Measurements from ENCODE around the gene ABCC10. TPM values are rescaled to one million over a fixed set of nuclear protein-coding genes. Genes with fewer than 3 reads are reported as not detected.

The ABCC10 gene, protein sequence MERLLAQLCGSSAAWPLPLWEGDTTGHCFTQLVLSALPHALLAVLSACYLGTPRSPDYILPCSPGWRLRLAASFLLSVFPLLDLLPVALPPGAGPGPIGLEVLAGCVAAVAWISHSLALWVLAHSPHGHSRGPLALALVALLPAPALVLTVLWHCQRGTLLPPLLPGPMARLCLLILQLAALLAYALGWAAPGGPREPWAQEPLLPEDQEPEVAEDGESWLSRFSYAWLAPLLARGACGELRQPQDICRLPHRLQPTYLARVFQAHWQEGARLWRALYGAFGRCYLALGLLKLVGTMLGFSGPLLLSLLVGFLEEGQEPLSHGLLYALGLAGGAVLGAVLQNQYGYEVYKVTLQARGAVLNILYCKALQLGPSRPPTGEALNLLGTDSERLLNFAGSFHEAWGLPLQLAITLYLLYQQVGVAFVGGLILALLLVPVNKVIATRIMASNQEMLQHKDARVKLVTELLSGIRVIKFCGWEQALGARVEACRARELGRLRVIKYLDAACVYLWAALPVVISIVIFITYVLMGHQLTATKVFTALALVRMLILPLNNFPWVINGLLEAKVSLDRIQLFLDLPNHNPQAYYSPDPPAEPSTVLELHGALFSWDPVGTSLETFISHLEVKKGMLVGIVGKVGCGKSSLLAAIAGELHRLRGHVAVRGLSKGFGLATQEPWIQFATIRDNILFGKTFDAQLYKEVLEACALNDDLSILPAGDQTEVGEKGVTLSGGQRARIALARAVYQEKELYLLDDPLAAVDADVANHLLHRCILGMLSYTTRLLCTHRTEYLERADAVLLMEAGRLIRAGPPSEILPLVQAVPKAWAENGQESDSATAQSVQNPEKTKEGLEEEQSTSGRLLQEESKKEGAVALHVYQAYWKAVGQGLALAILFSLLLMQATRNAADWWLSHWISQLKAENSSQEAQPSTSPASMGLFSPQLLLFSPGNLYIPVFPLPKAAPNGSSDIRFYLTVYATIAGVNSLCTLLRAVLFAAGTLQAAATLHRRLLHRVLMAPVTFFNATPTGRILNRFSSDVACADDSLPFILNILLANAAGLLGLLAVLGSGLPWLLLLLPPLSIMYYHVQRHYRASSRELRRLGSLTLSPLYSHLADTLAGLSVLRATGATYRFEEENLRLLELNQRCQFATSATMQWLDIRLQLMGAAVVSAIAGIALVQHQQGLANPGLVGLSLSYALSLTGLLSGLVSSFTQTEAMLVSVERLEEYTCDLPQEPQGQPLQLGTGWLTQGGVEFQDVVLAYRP (N-terminal part only)
- 30.2 TPM for total RNA-seq
- 12.0 TPM for polyA plus RNA-seq (ENCODE audit: insufficient read depth, low read depth, low replicate concordance)
- long read RNA-seq, donor 1 = 0 reads
- long read RNA-seq, donor 2 = 0 reads
- long read RNA-seq, donor 3 = 0 reads
- long read RNA-seq, donor 4 = 0 reads
- long read RNA-seq, donor 5 = 0 reads
- long read RNA-seq, donor 6, partial matches to known transcripts = 5 of 5 reads
- long read RNA-seq, donor 6, other reads (novel, unspliced or antisense) = 0 of 5 reads
- long read RNA-seq, donor 7, partial matches to known transcripts = 10 of 15 reads
- long read RNA-seq, donor 7, other reads (novel, unspliced or antisense) = 5 of 15 reads
- long read RNA-seq, donor 8 = 0 reads
- long read RNA-seq, donor 9 = 0 reads
- long read RNA-seq, donor 10 = 0 reads

DNA sequence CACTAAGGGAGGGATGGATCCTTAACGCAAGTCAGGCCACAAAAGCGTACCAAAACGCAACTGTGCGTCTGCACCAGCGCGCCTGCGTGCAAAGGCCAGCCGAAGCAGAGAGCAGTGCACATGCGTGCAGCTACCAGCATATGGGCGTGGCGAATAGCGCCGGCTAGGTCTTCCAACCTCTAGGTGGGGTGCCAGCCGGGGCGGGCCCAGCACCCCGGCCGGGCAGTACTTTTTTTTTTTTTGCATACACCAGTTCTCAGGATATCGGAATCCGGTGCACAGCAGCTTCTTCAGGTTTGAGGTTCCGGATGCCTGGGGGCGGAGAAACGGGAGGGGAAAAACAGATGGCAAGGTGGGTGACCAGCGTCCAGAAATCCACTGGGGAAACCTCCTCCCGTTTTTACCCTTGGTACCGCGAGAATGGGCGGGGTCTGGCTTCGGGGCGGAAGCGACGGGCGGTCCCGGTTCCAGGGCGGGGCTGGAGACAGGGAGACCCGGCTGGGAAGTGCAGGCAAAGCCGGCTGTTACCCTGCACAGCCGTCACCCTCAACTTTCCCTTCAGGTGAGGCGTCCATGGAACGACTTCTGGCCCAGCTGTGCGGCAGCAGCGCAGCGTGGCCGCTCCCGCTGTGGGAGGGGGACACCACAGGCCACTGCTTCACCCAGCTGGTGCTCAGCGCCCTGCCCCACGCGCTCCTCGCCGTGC is at the start of gene ABCC10:
ABCC10 (plus strand) TSS at position 136 of the 706 bp plus-strand sequence; CDS start at position 574, 438 bp downstream.
- TF ChIP-seq, protein P1, sequence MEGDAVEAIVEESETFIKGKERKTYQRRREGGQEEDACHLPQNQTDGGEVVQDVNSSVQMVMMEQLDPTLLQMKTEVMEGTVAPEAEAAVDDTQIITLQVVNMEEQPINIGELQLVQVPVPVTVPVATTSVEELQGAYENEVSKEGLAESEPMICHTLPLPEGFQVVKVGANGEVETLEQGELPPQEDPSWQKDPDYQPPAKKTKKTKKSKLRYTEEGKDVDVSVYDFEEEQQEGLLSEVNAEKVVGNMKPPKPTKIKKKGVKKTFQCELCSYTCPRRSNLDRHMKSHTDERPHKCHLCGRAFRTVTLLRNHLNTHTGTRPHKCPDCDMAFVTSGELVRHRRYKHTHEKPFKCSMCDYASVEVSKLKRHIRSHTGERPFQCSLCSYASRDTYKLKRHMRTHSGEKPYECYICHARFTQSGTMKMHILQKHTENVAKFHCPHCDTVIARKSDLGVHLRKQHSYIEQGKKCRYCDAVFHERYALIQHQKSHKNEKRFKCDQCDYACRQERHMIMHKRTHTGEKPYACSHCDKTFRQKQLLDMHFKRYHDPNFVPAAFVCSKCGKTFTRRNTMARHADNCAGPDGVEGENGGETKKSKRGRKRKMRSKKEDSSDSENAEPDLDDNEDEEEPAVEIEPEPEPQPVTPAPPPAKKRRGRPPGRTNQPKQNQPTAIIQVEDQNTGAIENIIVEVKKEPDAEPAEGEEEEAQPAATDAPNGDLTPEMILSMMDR (IDR thresholded peaks at IDR 0.05; ENCODE audit: borderline replicate concordance, extremely low read depth, insufficient read depth) = peak; percentile 16
- intact Hi-C loops (cut with DNase I) = no loop called here
- Histone ChIP-seq H3K9me3 (ENCODE audit: control insufficient read depth in 2 of 3, insufficient read depth in 1 of 3, low read length in 3 of 3) (no peaks in the 10 kb centered on the region), H3K27ac (ENCODE audit: low read depth in 2 of 2, low read length in 2 of 2) (peak within 1 kb of the TSS; percentile 80 to 84), H3K27me3 (ENCODE audit: control insufficient read depth, insufficient read depth, low read length) (no peaks in the 10 kb centered on the region), H3K9ac (ENCODE audit: low read length in 3 of 3) (peak within 1 kb of the TSS; percentile 54 to 94 (median 63)), H3K36me3 (ENCODE audit: control insufficient read depth in 2 of 3, insufficient read depth in 3 of 3, low read length in 3 of 3) (peaks cover 0 to 2% (median 0%) of the 10 kb centered on the region in 3 donors), H3K4me3 (ENCODE audit: low read length in 3 of 3) (peak within 1 kb of the TSS; percentile 92 to 98 (median 92)), H3K4me1 (ENCODE audit: control insufficient read depth in 2 of 3, insufficient read depth in 2 of 3, low read depth in 1 of 3, low read length in 3 of 3) (peaks cover 4 to 10% (median 5%) of the 10 kb centered on the region in 3 donors)
- DNase-seq (peak; percentile 96 to 98 (median 97)), FAIRE-seq (no peak)

DNA sequence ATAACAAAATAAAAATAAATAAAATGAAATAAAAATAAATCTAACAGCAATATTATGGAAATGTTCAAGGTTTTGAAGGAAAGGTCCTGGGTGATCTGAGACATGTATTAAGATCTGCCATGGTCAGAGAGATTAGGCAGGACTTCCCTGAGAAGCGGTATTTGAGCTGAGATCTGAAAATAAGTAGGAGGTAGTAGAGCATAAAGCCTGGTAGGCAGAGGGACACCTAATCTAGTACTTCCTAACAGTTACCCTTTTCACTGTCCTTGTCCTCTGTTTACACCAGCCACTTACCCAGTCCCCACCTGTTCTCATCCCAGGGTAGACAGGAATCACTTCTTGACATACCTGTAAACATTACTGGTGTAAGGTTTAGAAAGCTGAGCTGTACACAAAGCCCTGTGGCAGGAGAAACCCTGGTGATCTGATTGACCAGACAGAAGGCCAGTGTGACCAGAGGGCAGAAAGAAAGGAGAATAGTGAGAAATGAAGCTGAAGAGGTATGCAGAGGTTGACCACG is 49.6 kb upstream of the ABCC10 start:
- H3K9me3 ChIP-seq (ENCODE audit: control insufficient read depth in 2 of 3, insufficient read depth in 1 of 3, low read length in 3 of 3) = no peaks in the 10 kb centered on the region
- intact Hi-C loops (cut with DNase I) = no loop called here
- DNase-seq (no peak), FAIRE-seq (no peak)
- no peak overlapping the region for H3K9ac ChIP-seq (ENCODE audit: low read length in 3 of 3)
- no peak overlapping the region for H3K4me3 ChIP-seq (ENCODE audit: low read length in 3 of 3)
- H3K27ac ChIP-seq (ENCODE audit: low read depth in 2 of 2, low read length in 2 of 2) = no peak overlapping the region
- no peaks in the 10 kb centered on the region for H3K36me3 ChIP-seq (ENCODE audit: control insufficient read depth in 2 of 3, insufficient read depth in 3 of 3, low read length in 3 of 3)
- no peaks in the 10 kb centered on the region for H3K27me3 ChIP-seq (ENCODE audit: control insufficient read depth, insufficient read depth, low read length)
- H3K4me1 ChIP-seq (ENCODE audit: control insufficient read depth in 2 of 3, insufficient read depth in 2 of 3, low read depth in 1 of 3, low read length in 3 of 3) = peaks cover 0 to 5% (median 2%) of the 10 kb centered on the region in 3 donors
- TF ChIP-seq, protein P1 (IDR thresholded peaks at IDR 0.05; ENCODE audit: borderline replicate concordance, extremely low read depth, insufficient read depth) = no peak

Measured in kidney (tissue), 22 donors.